ENCODE measurements around the gene HPGD.

HPGD gene

GRCh38 chr4:174522183-174523024 lies at the start of gene HPGD:
TSS of gene HPGD (minus strand) at chr4:174522488. CDS start at chr4:174522451, 37 bp downstream.
- no peak for DNase-seq

- no peak for DNase-seq
Observed at GRCh38 chr4:174564529-174564928, 42.2 kb upstream of the HPGD start.

GRCh38 chr4:174563399-174563798 lies 41.1 kb upstream of the HPGD start:
- no peak for DNase-seq

- DNase-seq: no peak
Observed at GRCh38 chr4:174561560-174561959, 39.3 kb upstream of the HPGD start.

- no peak for DNase-seq
Observed at GRCh38 chr4:174559894-174560293, 37.6 kb upstream of the HPGD start.

- no peak for DNase-seq
Observed at GRCh38 chr4:174555789-174556630, 33.7 kb upstream of the HPGD start.

GRCh38 chr4:174554231-174554728 lies 32.0 kb upstream of the HPGD start:
- DNase-seq: no peak

GRCh38 chr4:174553828-174554227 lies 31.5 kb upstream of the HPGD start:
- no peak for DNase-seq

GRCh38 chr4:174553031-174553430 lies 30.7 kb upstream of the HPGD start:
- DNase-seq: no peak

- no peak for DNase-seq
Observed at GRCh38 chr4:174550541-174550940, 28.3 kb upstream of the HPGD start.

- DNase-seq: no peak
Observed at GRCh38 chr4:174549721-174550120, 27.4 kb upstream of the HPGD start.

GRCh38 chr4:174545268-174545667 lies 23.0 kb upstream of the HPGD start:
- DNase-seq: no peak

- no peak for DNase-seq
Observed at GRCh38 chr4:174544496-174544895, 22.2 kb upstream of the HPGD start.

GRCh38 chr4:174540175-174540574 lies 17.9 kb upstream of the HPGD start:
- DNase-seq: no peak

- no peak for DNase-seq
Observed at GRCh38 chr4:174539571-174539970, 17.3 kb upstream of the HPGD start.

GRCh38 chr4:174538876-174539250 lies 16.6 kb upstream of the HPGD start:
- DNase-seq: no peak

- no peak for DNase-seq
Observed at GRCh38 chr4:174538123-174538875, 16.0 kb upstream of the HPGD start.

- no peak for DNase-seq
Observed at GRCh38 chr4:174537634-174538033, 15.3 kb upstream of the HPGD start.

- no peak for DNase-seq
Observed at GRCh38 chr4:174534461-174534860, 12.2 kb upstream of the HPGD start.

GRCh38 chr4:174532445-174532844 lies 10.2 kb upstream of the HPGD start:
- DNase-seq: no peak

GRCh38 chr4:174531486-174531885 lies 9.2 kb upstream of the HPGD start:
- no peak for DNase-seq

- no peak for DNase-seq
Observed at GRCh38 chr4:174528226-174528625, 5.9 kb upstream of the HPGD start.

- DNase-seq: no peak
Observed at GRCh38 chr4:174526731-174527130, 4.4 kb upstream of the HPGD start.
